ENCODE data around the gene CD34.

- TF ChIP-seq CTCF (IDR thresholded peaks at IDR 0.05; ENCODE audit: low read depth, low read length) (no peak), EZH2phosphoT487 (IDR thresholded peaks at IDR 0.05; ENCODE audit: low read depth) (no peak)
These were observed 46.1 kb upstream of the CD34 start for GRCh38 chr1:207956986-207957385.
